Keratinocyte (primary cell): ENCODE results near the gene USH2A. TPM values are rescaled to one million over a fixed set of nuclear protein-coding genes. Genes with fewer than 3 reads are reported as not detected.

ENCODE experiments used
- DNase-seq: peaks from one replicate; pipeline ENCODE4 v3.0.0-alpha.2; 2011; ENCODE audit warnings: low read depth, missing footprints, low spot score
- FAIRE-seq: peaks from 2 replicates; lab custom pipeline; 2011; peaks lifted over from hg19 to GRCh38; lab: Jason Lieb, UNC
- H2AFZ ChIP-seq: 2 replicates; pipeline ENCODE4 v1.6.0; 2012; ENCODE audit warnings: low read length, control low read depth, inconsistent platforms; ENCODE audit not compliant: control insufficient read depth
- H3K27ac ChIP-seq: 2 replicates; pipeline ENCODE4 v1.5.1; 2011; ENCODE audit warnings: low read length; ENCODE audit not compliant: control insufficient read depth, insufficient read depth
- H3K27me3 ChIP-seq: 3 replicates; pipeline ENCODE4 v1.6.0; 2011; ENCODE audit warnings: low read length; ENCODE audit not compliant: control insufficient read depth, insufficient read depth; ENCODE audit errors: extremely low read depth
- H3K36me3 ChIP-seq, 2 experiments: 2 replicates in 1 of 2; 3 replicates in 1 of 2; pipeline ENCODE4 v1.5.1; 2011; ENCODE audit warnings: low read length in 2 of 2, mild to moderate bottlenecking in 1 of 2; ENCODE audit not compliant: control insufficient read depth in 2 of 2, insufficient read depth in 2 of 2; ENCODE audit errors: extremely low read depth in 1 of 2
- H3K4me1 ChIP-seq: 3 replicates; pipeline ENCODE4 v1.5.1; 2011; ENCODE audit warnings: low read length; ENCODE audit not compliant: control insufficient read depth, insufficient read depth; ENCODE audit errors: extremely low read depth
- H3K4me2 ChIP-seq: 3 replicates; pipeline ENCODE4 v1.6.0; 2011; ENCODE audit warnings: low read depth, low read length; ENCODE audit not compliant: control insufficient read depth, insufficient read depth; ENCODE audit errors: extremely low read depth
- H3K4me3 ChIP-seq, 3 experiments: fragments of 200-600 bp in 1 of 3; sonication (generic) in 1 of 3; 2 replicates in 2 of 3; 3 replicates in 1 of 3; pipeline ENCODE4 v1.5.1; 2011 to 2016; ENCODE audit warnings: low read length in 3 of 3, mild to moderate bottlenecking in 3 of 3, control low read depth in 2 of 3, inconsistent platforms in 1 of 3, low read depth in 1 of 3, mixed read lengths in 1 of 3, mixed run types in 1 of 3, moderate library complexity in 1 of 3; ENCODE audit not compliant: control insufficient read depth in 2 of 3, insufficient read depth in 2 of 3; ENCODE audit errors: extremely low read depth in 1 of 3
- H3K79me2 ChIP-seq: 2 replicates; pipeline ENCODE4 v1.6.0; 2012; ENCODE audit warnings: low read length; ENCODE audit not compliant: control insufficient read depth, insufficient read depth
- H3K9ac ChIP-seq: 3 replicates; pipeline ENCODE4 v1.6.0; 2011; ENCODE audit warnings: low read length; ENCODE audit not compliant: control insufficient read depth, insufficient read depth; ENCODE audit errors: extremely low read depth
- H3K9me1 ChIP-seq: 3 replicates; pipeline ENCODE4 v1.6.0; 2011; ENCODE audit warnings: low read length; ENCODE audit not compliant: control insufficient read depth, insufficient read depth; ENCODE audit errors: extremely low read depth
- H3K9me3 ChIP-seq: 2 replicates; pipeline ENCODE4 v1.5.1; 2012; ENCODE audit warnings: low read depth, low read length; ENCODE audit not compliant: control insufficient read depth
- H4K20me1 ChIP-seq: 3 replicates; pipeline ENCODE4 v1.6.0; 2011; ENCODE audit warnings: low read length; ENCODE audit not compliant: control insufficient read depth, insufficient read depth; ENCODE audit errors: extremely low read depth
- EZH2 ChIP-seq: IDR thresholded peaks from one replicate; pipeline ENCODE4 v1.6.1; 2012; ENCODE audit warnings: inconsistent platforms, mild to moderate bottlenecking, low read length, moderate library complexity
- dilution Hi-C: fragments of 300-500 bp; cut with MboI; formaldehyde crosslinking; loops from one replicate; pipeline ENCODE4 v1.7.0; 2020; ENCODE audit warnings: low sequenced_read_pairs; ENCODE audit not compliant: extremely low pct_ligation_motif_present
- polyA plus RNA-seq, 5 experiments: library from polyadenylated mRNA; depleted of rRNA in 3 of 5; stranded (reverse) in 3 of 5; stranded (forward) in 1 of 5; unstranded in 1 of 5; fragments of >200 nt; gene quantifications; 1 replicate in 1 of 5; 2 replicates in 3 of 5; 3 replicates in 1 of 5; pipeline versions ENCODE4 v1.2.1 to v1.2.3, GENCODE V29; 2011 to 2012; ENCODE audit warnings: missing spikeins in 2 of 5, low read depth in 1 of 5, low replicate concordance in 1 of 5
- TF ChIP-seq, protein P1 (sequence below), 3 experiments: IDR thresholded peaks in 1 of 3; conservative IDR thresholded peaks in 1 of 3; optimal IDR thresholded peaks in 1 of 3; 2 replicates in 2 of 3; 3 replicates in 1 of 3; pipeline versions ENCODE3 to v1.5.1; 2011; ENCODE audit warnings: low read length in 3 of 3, mild to moderate bottlenecking in 3 of 3, moderate library complexity in 2 of 3, control low read depth in 1 of 3, inconsistent platforms in 1 of 3; ENCODE audit not compliant: insufficient read depth in 2 of 3; ENCODE audit errors: extremely low read depth in 1 of 3

Gene USH2A
- polyA plus RNA-seq, 1 donor (not counting 4 experiments of a cell fraction or from before 2014, with no cell fraction given), result not detected

DNA sequence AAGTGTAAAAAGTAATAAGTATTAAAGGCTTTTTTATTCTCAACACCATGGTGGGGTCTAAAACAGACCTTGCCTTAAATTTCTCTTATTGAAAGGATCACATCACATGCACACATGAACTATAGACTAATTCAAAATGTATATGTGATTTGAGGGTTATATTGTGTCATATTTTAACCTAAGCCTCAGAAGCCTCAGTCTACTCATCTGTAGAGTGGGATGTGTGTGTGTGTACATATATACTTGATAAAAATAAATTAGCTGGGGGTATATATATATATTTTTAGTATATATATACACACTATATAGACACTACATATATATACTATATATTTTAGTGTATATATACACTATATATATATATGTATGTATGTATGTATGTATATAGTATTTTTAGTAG is 797.3 kb downstream of the USH2A start:
- no peak overlapping the region for H3K9ac ChIP-seq
- peaks cover under 1% of the 10 kb centered on the region for H3K4me1 ChIP-seq
- no peaks in the 10 kb centered on the region for H3K79me2 ChIP-seq
- H4K20me1 ChIP-seq, result no peaks in the 10 kb centered on the region
- DNase-seq (no peak), FAIRE-seq (no peak)
- no peaks in the 10 kb centered on the region for H3K27me3 ChIP-seq
- H2AFZ ChIP-seq, result no peak overlapping the region
- H3K27ac ChIP-seq, result no peak overlapping the region
- dilution Hi-C loops, result no loop called here
- H3K9me1 ChIP-seq, result no peaks in the 10 kb centered on the region
- no peak overlapping the region for H3K4me3 ChIP-seq
- TF ChIP-seq, protein P1, sequence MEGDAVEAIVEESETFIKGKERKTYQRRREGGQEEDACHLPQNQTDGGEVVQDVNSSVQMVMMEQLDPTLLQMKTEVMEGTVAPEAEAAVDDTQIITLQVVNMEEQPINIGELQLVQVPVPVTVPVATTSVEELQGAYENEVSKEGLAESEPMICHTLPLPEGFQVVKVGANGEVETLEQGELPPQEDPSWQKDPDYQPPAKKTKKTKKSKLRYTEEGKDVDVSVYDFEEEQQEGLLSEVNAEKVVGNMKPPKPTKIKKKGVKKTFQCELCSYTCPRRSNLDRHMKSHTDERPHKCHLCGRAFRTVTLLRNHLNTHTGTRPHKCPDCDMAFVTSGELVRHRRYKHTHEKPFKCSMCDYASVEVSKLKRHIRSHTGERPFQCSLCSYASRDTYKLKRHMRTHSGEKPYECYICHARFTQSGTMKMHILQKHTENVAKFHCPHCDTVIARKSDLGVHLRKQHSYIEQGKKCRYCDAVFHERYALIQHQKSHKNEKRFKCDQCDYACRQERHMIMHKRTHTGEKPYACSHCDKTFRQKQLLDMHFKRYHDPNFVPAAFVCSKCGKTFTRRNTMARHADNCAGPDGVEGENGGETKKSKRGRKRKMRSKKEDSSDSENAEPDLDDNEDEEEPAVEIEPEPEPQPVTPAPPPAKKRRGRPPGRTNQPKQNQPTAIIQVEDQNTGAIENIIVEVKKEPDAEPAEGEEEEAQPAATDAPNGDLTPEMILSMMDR (optimal IDR thresholded peaks at IDR 0.05 in 1 of 3, IDR thresholded peaks at IDR 0.05 in 1 of 3, conservative IDR thresholded peaks at IDR 0.05 in 1 of 3; ENCODE audit: extremely low read depth in 1 of 3, insufficient read depth in 2 of 3, low read length in 3 of 3), result no peak
- TF ChIP-seq EZH2, result no peak
- H3K9me3 ChIP-seq, result no peaks in the 10 kb centered on the region
- H3K4me2 ChIP-seq, result no peak overlapping the region
- peaks cover 0 to 2% of the 10 kb centered on the region in 2 experiments for H3K36me3 ChIP-seq

DNA sequence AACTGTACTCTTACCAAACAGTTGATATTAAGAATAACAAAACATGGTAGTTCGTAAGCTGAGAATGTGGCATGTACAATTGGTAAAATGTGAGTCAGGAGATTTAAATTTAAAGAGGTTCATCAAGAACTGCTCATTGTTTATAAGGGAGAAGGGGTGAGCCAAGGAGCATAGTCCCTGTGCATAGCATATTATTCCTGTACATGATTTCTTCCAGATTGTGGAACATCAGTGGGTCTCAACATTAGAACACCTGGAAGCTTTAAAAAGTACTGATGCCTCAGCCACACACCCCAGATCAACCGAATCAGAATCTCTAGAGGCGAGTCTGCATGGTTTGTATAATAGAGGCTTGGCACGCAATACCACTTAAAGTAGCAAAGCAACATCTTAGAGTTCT is 800.1 kb downstream of the USH2A start:
- no peaks in the 10 kb centered on the region for H3K9me3 ChIP-seq
- H3K27me3 ChIP-seq, result no peaks in the 10 kb centered on the region
- no peak overlapping the region for H3K27ac ChIP-seq
- FAIRE-seq, result no peak
- DNase-seq, result no peak
- peaks cover 0 to 3% of the 10 kb centered on the region in 2 experiments for H3K36me3 ChIP-seq
- no peaks in the 10 kb centered on the region for H3K9me1 ChIP-seq
- TF ChIP-seq EZH2, result no peak
- TF ChIP-seq, protein P1 (optimal IDR thresholded peaks at IDR 0.05 in 1 of 3, IDR thresholded peaks at IDR 0.05 in 1 of 3, conservative IDR thresholded peaks at IDR 0.05 in 1 of 3; ENCODE audit: extremely low read depth in 1 of 3, insufficient read depth in 2 of 3, low read length in 3 of 3), result no peak
- no peaks in the 10 kb centered on the region for H3K79me2 ChIP-seq
- no peaks in the 10 kb centered on the region for H4K20me1 ChIP-seq
- no peak overlapping the region for H3K4me2 ChIP-seq
- no peak overlapping the region for H3K9ac ChIP-seq
- H2AFZ ChIP-seq, result no peak overlapping the region
- dilution Hi-C loops, result no loop called here
- H3K4me1 ChIP-seq, result no peaks in the 10 kb centered on the region
- no peak overlapping the region for H3K4me3 ChIP-seq
